HG03135 (cell line): ENCODE results near the gene MLH3.
A peak's percentile ranks its signal among the peaks of the same experiment; 100 is the strongest.
"Not testable (repeated sequence)": the region's sequence is repeated elsewhere in the genome, so short reads cannot be mapped to it uniquely, and the experiment has no call there.

ENCODE experiments used
- ATAC-seq: cut with Tn5 transposase; IDR thresholded peaks from one replicate; pipeline ENCODE4 v1.9.1; 2021; ENCODE audit warnings: mild to moderate bottlenecking, moderate library complexity; ENCODE audit not compliant: unreplicated experiment

The MLH3 gene

GRCh38 chr14:75032939-75033338 is 18.3 kb downstream of the MLH3 start:
- no peak for ATAC-seq

GRCh38 chr14:75030147-75030546 is 21.1 kb downstream of the MLH3 start:
- ATAC-seq: no peak

GRCh38 chr14:75025876-75026275 is 25.4 kb downstream of the MLH3 start:
- ATAC-seq: no peak

- no peak for ATAC-seq
These were observed 26.2 kb downstream of the MLH3 start for GRCh38 chr14:75025082-75025481.

GRCh38 chr14:75023108-75023507 is 28.2 kb downstream of the MLH3 start:
- no peak for ATAC-seq

- no peak for ATAC-seq
These were observed 28.6 kb downstream of the MLH3 start for GRCh38 chr14:75022655-75023054.

- ATAC-seq: no peak
These were observed 32.6 kb downstream of the MLH3 start for GRCh38 chr14:75018694-75019093.

GRCh38 chr14:75016815-75017214 is 34.5 kb downstream of the MLH3 start:
- no peak for ATAC-seq

- ATAC-seq: no peak
These were observed 35.8 kb downstream of the MLH3 start for GRCh38 chr14:75015496-75015895.

GRCh38 chr14:75013290-75013689 is 38.0 kb downstream of the MLH3 start:
- no peak for ATAC-seq

- ATAC-seq: no peak
These were observed 39.8 kb downstream of the MLH3 start for GRCh38 chr14:75011356-75011994.

GRCh38 chr14:75010472-75011093 is 40.7 kb downstream of the MLH3 start:
- no peak for ATAC-seq

- ATAC-seq: no peak
These were observed 42.1 kb downstream of the MLH3 start for GRCh38 chr14:75009176-75009575.

- no peak for ATAC-seq
These were observed 45.9 kb downstream of the MLH3 start for GRCh38 chr14:75005357-75005756.

- ATAC-seq: no peak
These were observed 47.8 kb downstream of the MLH3 start for GRCh38 chr14:75003250-75004027.

GRCh38 chr14:75002392-75003249 is 48.6 kb downstream of the MLH3 start, which contains the start of gene EIF2B2:
Gene EIF2B2, plus strand, starts transcription at chr14:75002921. Its CDS starts 70 bp downstream, at chr14:75002991.
- peak; percentile 98 for ATAC-seq

- no peak for ATAC-seq
These were observed 49.4 kb downstream of the MLH3 start for GRCh38 chr14:75001899-75002298.

GRCh38 chr14:75001261-75001660 is 50.0 kb downstream of the MLH3 start:
- ATAC-seq: no peak

- ATAC-seq: not testable (repeated sequence)
These were observed 55.5 kb downstream of the MLH3 start for GRCh38 chr14:74995781-74996180.

- ATAC-seq: not testable (repeated sequence)
These were observed 57.1 kb downstream of the MLH3 start for GRCh38 chr14:74994182-74994581.

- ATAC-seq: no peak
These were observed 62.3 kb downstream of the MLH3 start for GRCh38 chr14:74988993-74989392.
